ENCODE data around the gene MICALL2. TPM values are rescaled to one million over a fixed set of nuclear protein-coding genes. Genes with fewer than 3 reads are reported as not detected.

MICALL2 gene
- polyA plus RNA-seq, 1 of the 3 experiments (the other 2 are of a cell fraction): 38.8 TPM

- Histone ChIP-seq H3K27ac (ENCODE audit: low read depth in 2 of 2, low read length in 1 of 2) (no peak overlapping the region), H3K36me3 (replicated peaks in 1 of 2; ENCODE audit: control insufficient read depth in 1 of 2, insufficient read depth in 2 of 2, low read length in 1 of 2) (peaks cover 0 to 24% of the 10 kb centered on the region in 2 experiments), H3K4me3 (ENCODE audit: low read depth in 2 of 2, low read length in 1 of 2) (no peak overlapping the region), H3K79me2 (ENCODE audit: insufficient read depth) (no peaks in the 10 kb centered on the region), H3K9me3 (no peaks in the 10 kb centered on the region), H3K9ac (no peak overlapping the region), H3K27me3 (ENCODE audit: insufficient read depth) (no peaks in the 10 kb centered on the region), H2AFZ (ENCODE audit: low read depth) (no peak overlapping the region), H3F3A (replicated peaks; ENCODE audit: insufficient read depth) (peaks cover 6% of the 10 kb centered on the region), H4K20me1 (ENCODE audit: insufficient read depth) (0 out of 2 replicates have a peak, but pooled peaks cover 7% of the 10 kb centered on the region), H3K4me2 (no peak overlapping the region), H3K9me2 (no peaks in the 10 kb centered on the region), H3K4me1 (ENCODE audit: control insufficient read depth in 1 of 2, insufficient read depth in 2 of 2, low read depth in 1 of 2, low read length in 1 of 2) (peaks cover 0 to 6% of the 10 kb centered on the region in 2 experiments; a peak in 1 of 4 replicates)
- ChIA-PET CTCF (interaction anchor here (0.8 to 3.0 kb wide), 9 partner anchors 11 to 116 kb away, joined by 3 to 18 read pairs (median 4); partner anchors contain the start of gene TMEM184A), POLR2A (no interaction called here)
- TF ChIP-seq, protein P1, sequence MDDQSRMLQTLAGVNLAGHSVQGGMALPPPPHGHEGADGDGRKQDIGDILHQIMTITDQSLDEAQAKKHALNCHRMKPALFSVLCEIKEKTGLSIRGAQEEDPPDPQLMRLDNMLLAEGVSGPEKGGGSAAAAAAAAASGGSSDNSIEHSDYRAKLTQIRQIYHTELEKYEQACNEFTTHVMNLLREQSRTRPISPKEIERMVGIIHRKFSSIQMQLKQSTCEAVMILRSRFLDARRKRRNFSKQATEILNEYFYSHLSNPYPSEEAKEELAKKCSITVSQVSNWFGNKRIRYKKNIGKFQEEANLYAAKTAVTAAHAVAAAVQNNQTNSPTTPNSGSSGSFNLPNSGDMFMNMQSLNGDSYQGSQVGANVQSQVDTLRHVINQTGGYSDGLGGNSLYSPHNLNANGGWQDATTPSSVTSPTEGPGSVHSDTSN (IDR thresholded peaks at IDR 0.05): no peak
- TF ChIP-seq RFX5 (IDR thresholded peaks at IDR 0.05; ENCODE audit: low read length) (no peak), CTCF (IDR thresholded peaks at IDR 0.05) (no peak), MEF2A (IDR thresholded peaks at IDR 0.05; ENCODE audit: borderline replicate concordance, low read depth) (no peak), NFIC (IDR thresholded peaks at IDR 0.05; ENCODE audit: borderline replicate concordance) (no peak), RAD21 (IDR thresholded peaks at IDR 0.05; ENCODE audit: low read length) (no peak), RCOR1 (IDR thresholded peaks at IDR 0.05; ENCODE audit: low read length) (no peak), MXI1 (IDR thresholded peaks at IDR 0.05; ENCODE audit: low read depth, low read length) (no peak), NRF1 (IDR thresholded peaks at IDR 0.05; ENCODE audit: low read depth, low read length) (no peak), EZH2phosphoT487 (IDR thresholded peaks at IDR 0.05; ENCODE audit: borderline replicate concordance, low read depth) (no peak), GATA2 (CRISPR knock-in tag; IDR thresholded peaks at IDR 0.05) (no peak), JUND (IDR thresholded peaks at IDR 0.05) (no peak), YY1 (IDR thresholded peaks at IDR 0.05; ENCODE audit: low read depth) (no peak), GABPA (IDR thresholded peaks at IDR 0.05; ENCODE audit: low read depth) (no peak), USF1 (IDR thresholded peaks at IDR 0.05; ENCODE audit: borderline replicate concordance, low read depth) (no peak), ZBTB33 (IDR thresholded peaks at IDR 0.05; ENCODE audit: borderline replicate concordance, low read depth) (no peak), EP300 (IDR thresholded peaks at IDR 0.05; ENCODE audit: borderline replicate concordance in 1 of 2, low read depth in 1 of 2, low read length in 1 of 2) (no peak), IRF3 (IDR thresholded peaks at IDR 0.05; ENCODE audit: low read depth, low read length) (no peak), CHD2 (IDR thresholded peaks at IDR 0.05; ENCODE audit: low read length, partially characterized antibody) (no peak)
- TF ChIP-seq, protein P2, sequence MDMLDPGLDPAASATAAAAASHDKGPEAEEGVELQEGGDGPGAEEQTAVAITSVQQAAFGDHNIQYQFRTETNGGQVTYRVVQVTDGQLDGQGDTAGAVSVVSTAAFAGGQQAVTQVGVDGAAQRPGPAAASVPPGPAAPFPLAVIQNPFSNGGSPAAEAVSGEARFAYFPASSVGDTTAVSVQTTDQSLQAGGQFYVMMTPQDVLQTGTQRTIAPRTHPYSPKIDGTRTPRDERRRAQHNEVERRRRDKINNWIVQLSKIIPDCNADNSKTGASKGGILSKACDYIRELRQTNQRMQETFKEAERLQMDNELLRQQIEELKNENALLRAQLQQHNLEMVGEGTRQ (IDR thresholded peaks at IDR 0.05; ENCODE audit: borderline replicate concordance, low read depth, low read length): no peak
- DNase-seq: no peak
- WGBS (ENCODE audit: low lambda C conversion rate): 95% methylated on average over 14 of the region's 31 CpGs
These were observed 19.6 kb downstream of the MICALL2 start for GRCh38 chr7:1439373-1440363.

Data from SK-N-SH (cell line).